K562 (cell line): ENCODE results near the gene DNAH10. TPM values are rescaled to one million over a fixed set of nuclear protein-coding genes. Genes with fewer than 3 reads are reported as not detected.

Experiments
- ATAC-seq: fragments of 200-7000 bp; cut with Tn5 transposase; 3 replicates; pipeline ENCODE4 v1.9.1; 2020; ENCODE audit warnings: moderate library complexity
- BruUV-seq: library from RNA; stranded (reverse); fragments of 400-500 nt; replicated peaks from 2 replicates; lab custom pipeline; 2021; lab: Mats Ljungman, UMichigan
- CTCF ChIA-PET: fragments of 300-600 bp; formaldehyde crosslinking; extraction: SDS; loops from one replicate; lab custom pipeline; 2021; ENCODE audit warnings: low intra/inter-chr PET ratio; lab: Yijun Ruan, JAX
- POLR2A ChIA-PET: fragments of 300-600, 350-650 bp; sonication (Branson Sonifier 250); formaldehyde crosslinking; extraction: SDS; loops from one replicate; lab custom pipeline; 2021; ENCODE audit warnings: antibody characterized with exemption, inconsistent platforms; lab: Yijun Ruan, JAX
- DNase-seq, 4 experiments: peaks; one replicate each; pipeline versions ENCODE4 v3.0.0 to v3.0.0-alpha.2; 2011 to 2018; ENCODE audit warnings: low spot score in 3 of 4, mixed read lengths in 3 of 4; ENCODE audit errors: extremely low read depth in 1 of 4
- FAIRE-seq: peaks from 2 replicates; lab custom pipeline; 2011; peaks lifted over from hg19 to GRCh38; lab: Jason Lieb, UNC
- H2AFZ ChIP-seq: 2 replicates; pipeline ENCODE4 v1.6.0; 2011; ENCODE audit warnings: low read depth, low read length, control low read depth, inconsistent platforms
- H3K27ac ChIP-seq: fragments of 200-600 bp; 3 replicates; pipeline ENCODE4 v1.8.0; 2011; ENCODE audit warnings: low read depth, mild to moderate bottlenecking, control low read depth, inconsistent platforms, low read length, moderate library complexity, mixed read lengths; ENCODE audit errors: extremely low read depth
- H3K27me3 ChIP-seq, 2 experiments: fragments of 300-600 bp in 1 of 2; 2 replicates in 1 of 2; 3 replicates in 1 of 2; pipeline versions ENCODE4 v1.6.0 to v1.8.0; 2011; ENCODE audit warnings: inconsistent platforms in 2 of 2, low read length in 2 of 2, mild to moderate bottlenecking in 1 of 2, mixed read lengths in 1 of 2, moderate library complexity in 1 of 2; ENCODE audit not compliant: control insufficient read depth in 2 of 2, insufficient read depth in 2 of 2
- H3K36me3 ChIP-seq: fragments of 300-600 bp; 3 replicates; pipeline ENCODE4 v1.8.0; 2011; ENCODE audit warnings: mild to moderate bottlenecking, low read length, inconsistent platforms; ENCODE audit not compliant: control insufficient read depth, insufficient read depth
- H3K4me1 ChIP-seq, 2 experiments: fragments of 200-600 bp in 1 of 2; replicated peaks in 1 of 2; 2 replicates in 1 of 2; 3 replicates in 1 of 2; pipeline versions ENCODE4 v1.5.1 to v1.8.0; 2011; ENCODE audit warnings: inconsistent platforms in 2 of 2, low read length in 2 of 2, mild to moderate bottlenecking in 1 of 2, mixed read lengths in 1 of 2, moderate library complexity in 1 of 2; ENCODE audit not compliant: control insufficient read depth in 2 of 2, insufficient read depth in 2 of 2
- H3K4me2 ChIP-seq: 2 replicates; pipeline ENCODE4 v1.6.1; 2011; ENCODE audit warnings: low read length, control low read depth, inconsistent platforms, mixed read lengths; ENCODE audit not compliant: insufficient read depth
- H3K4me3 ChIP-seq: fragments of 200-600 bp; sonication (generic), shearing (Covaris generic); 2 replicates; pipeline ENCODE4 v1.5.1; 2016; ENCODE audit warnings: control low read depth, inconsistent platforms
- H3K79me2 ChIP-seq: fragments of 200-600 bp; 3 replicates; pipeline ENCODE4 v1.8.0; 2011; ENCODE audit warnings: low read length, inconsistent platforms; ENCODE audit not compliant: control insufficient read depth, insufficient read depth
- H3K9ac ChIP-seq, 2 experiments: 2 replicates each; pipeline versions ENCODE4 v1.6.0 to v1.6.1; 2011; ENCODE audit warnings: low read depth in 2 of 2, low read length in 2 of 2, control low read depth in 1 of 2, inconsistent platforms in 1 of 2, mild to moderate bottlenecking in 1 of 2, mixed read lengths in 1 of 2; ENCODE audit not compliant: insufficient read depth in 1 of 2
- H3K9me1 ChIP-seq: one replicate; pipeline ENCODE4 v1.6.0; 2011; ENCODE audit warnings: inconsistent platforms, mild to moderate bottlenecking, low read length, moderate library complexity; ENCODE audit not compliant: control insufficient read depth, insufficient read depth
- H3K9me3 ChIP-seq: replicated peaks from 2 replicates; pipeline ENCODE4 v1.5.1; 2011; ENCODE audit warnings: low read depth, low read length, inconsistent platforms; ENCODE audit not compliant: control insufficient read depth, insufficient read depth
- H4K20me1 ChIP-seq: replicated peaks from 2 replicates; pipeline ENCODE4 v1.6.1; 2011; ENCODE audit warnings: low read length, inconsistent platforms, mixed read lengths; ENCODE audit not compliant: control insufficient read depth, insufficient read depth
- CAMTA2 ChIP-seq: fragments of 250-450 bp; sonication (Bioruptor Pico); conservative IDR thresholded peaks from 2 replicates; pipeline ENCODE4 v1.5.1; 2022
- CEBPG ChIP-seq, 3 experiments: fragments of 200-800 bp in 1 of 3; sonication (Bioruptor generic) in 1 of 3; sonication (generic) in 1 of 3; formaldehyde crosslinking in 1 of 3; IDR thresholded peaks in 2 of 3; conservative IDR thresholded peaks in 1 of 3; 2 replicates each; pipeline versions ENCODE4 v1.6.1 to v1.8.0; 2016 to 2022; ENCODE audit warnings: missing compliant biosample characterization in 2 of 3, missing genetic modification characterization in 2 of 3, mild to moderate bottlenecking in 1 of 3, missing genetic modification reagents in 1 of 3
- CHD4 ChIP-seq: fragments of 200-600 bp; sonication (generic); IDR thresholded peaks from 3 replicates; pipeline ENCODE4 v1.6.1; 2012; ENCODE audit warnings: low read depth, mild to moderate bottlenecking, mixed read lengths, low read length, inconsistent platforms; ENCODE audit not compliant: insufficient read depth, insufficient replicate concordance, poor library complexity, severe bottlenecking
- COPS2 ChIP-seq: fragments of 450-650 bp; conservative IDR thresholded peaks from 2 replicates; pipeline ENCODE4 v1.6.1; 2016; ENCODE audit warnings: mild to moderate bottlenecking, moderate library complexity
- NCOA6 ChIP-seq: fragments of 450-650 bp; IDR thresholded peaks from 2 replicates; pipeline ENCODE4 v1.6.1; 2017; ENCODE audit warnings: mild to moderate bottlenecking
- PHB2 ChIP-seq: fragments of 450-650 bp; IDR thresholded peaks from 2 replicates; pipeline ENCODE4 v1.6.1; 2017; ENCODE audit warnings: low read depth
- STAG1 ChIP-seq: sonication (generic); formaldehyde crosslinking; IDR thresholded peaks from 2 replicates; pipeline ENCODE4 v1.5.0; 2020; ENCODE audit warnings: missing genetic modification reagents, borderline replicate concordance
- STAT5A ChIP-seq: IDR thresholded peaks from 2 replicates; pipeline ENCODE4 v1.6.1; 2012; ENCODE audit warnings: low read length, inconsistent platforms, borderline replicate concordance
- WHSC1 ChIP-seq: IDR thresholded peaks from one replicate; pipeline ENCODE4 v1.6.1; 2012; ENCODE audit warnings: low read length, control low read depth, inconsistent platforms
- XRCC3 ChIP-seq: fragments of 450-650 bp; IDR thresholded peaks from 2 replicates; pipeline ENCODE4 v1.6.1; 2017; ENCODE audit warnings: mild to moderate bottlenecking, moderate library complexity
- ZFX ChIP-seq: sonication (generic); formaldehyde crosslinking; IDR thresholded peaks from 2 replicates; pipeline ENCODE4 v1.8.0; 2022; ENCODE audit warnings: mild to moderate bottlenecking, missing genetic modification reagents, moderate library complexity
- ZKSCAN3 ChIP-seq: fragments of 250-450 bp; sonication (Bioruptor Pico); IDR thresholded peaks from 2 replicates; pipeline ENCODE4 v1.4.0; 2020
- ZNF347 ChIP-seq: fragments of 450-650 bp; formaldehyde crosslinking; IDR thresholded peaks from 2 replicates; pipeline ENCODE4 v1.4.0; 2020; ENCODE audit warnings: low read depth, mild to moderate bottlenecking, moderate library complexity
- ZNF592 ChIP-seq: fragments of 450-650 bp; IDR thresholded peaks from 2 replicates; pipeline ENCODE4 v1.6.1; 2017; ENCODE audit warnings: antibody characterized with exemption, mild to moderate bottlenecking
- WGBS: fragments of 100-300 bp; shearing (Covaris generic); methylation state at CpG from one replicate; pipeline ENCODE4 v1.1.6; 2016; ENCODE audit warnings: low coverage, mixed read lengths; ENCODE audit not compliant: insufficient coverage; ENCODE audit errors: missing lambda C conversion rate; 5-methylcytosine and 5-hydroxymethylcytosine counted together
- in situ Hi-C: fragments of 300-500 bp; cut with MboI; formaldehyde crosslinking; loops from 4 replicates; pipeline ENCODE4 v1.15.0; 2018; ENCODE audit warnings: inconsistent platforms, mixed read lengths
- intact Hi-C: fragments of 100-400 bp; cut with micrococcal nuclease; formaldehyde crosslinking; loops from 2 replicates; pipeline ENCODE4 v1.14.2; 2022
- polyA plus RNA-seq, 8 experiments: library from polyadenylated mRNA; depleted of rRNA in 4 of 8; stranded (reverse) in 5 of 8; unstranded in 3 of 8; fragments of >200 nt; fragmentation: Nextera tagmentation in 2 of 8; fragmentation: Illumina TruSeq in 1 of 8; extraction: Ambion mirVana in 2 of 8; extraction: Trizol in 1 of 8; gene quantifications; 2 replicates each; pipeline versions ENCODE4 v1.2.1 to v1.2.3, GENCODE V29; 2011 to 2014; ENCODE audit warnings: inconsistent platforms in 1 of 8, missing spikeins in 1 of 8
- total RNA-seq, 7 experiments: library from RNA; depleted of rRNA in 6 of 7; stranded (reverse); fragments of >200 nt in 6 of 7; fragmentation: Illumina TruSeq in 2 of 7; extraction: Trizol in 2 of 7; gene quantifications; 2 replicates each; pipeline versions ENCODE4 v1.2.1 to v1.2.3, GENCODE V29; 2011 to 2021; ENCODE audit warnings: low replicate concordance in 1 of 7

Gene DNAH10
- total and polyA plus RNA-seq, 9 of the 15 experiments (the other 6 are each of a cell fraction or from before 2014, with no cell fraction given) = 0.01 to 0.06 (median 0.04) TPM; not detected in 1

- 60% methylated on average over 8 of the region's 8 CpGs for WGBS
- in situ Hi-C loops (no loop called here), intact Hi-C loops (no loop called here)
- no peak for TF ChIP-seq ZNF347 (CRISPR knock-in tag)
- no peak for TF ChIP-seq COPS2
- TF ChIP-seq CAMTA2 (CRISPR knock-in tag) = no peak
- no peak for TF ChIP-seq CEBPG (CRISPR knock-in tag; IDR thresholded peaks at IDR 0.05)
- no peak for TF ChIP-seq CEBPG (tag; conservative IDR thresholded peaks at IDR 0.05 in 1 of 2, IDR thresholded peaks at IDR 0.05 in 1 of 2)
- TF ChIP-seq WHSC1 = no peak
- TF ChIP-seq STAG1 = no peak
- TF ChIP-seq ZNF592 = no peak
- TF ChIP-seq NCOA6 = no peak
- TF ChIP-seq XRCC3 = no peak
- TF ChIP-seq ZKSCAN3 (CRISPR knock-in tag) = no peak
- TF ChIP-seq STAT5A = no peak
- TF ChIP-seq ZFX = no peak
- no peak for TF ChIP-seq PHB2
- no peak for TF ChIP-seq CHD4
- Histone ChIP-seq H3K27ac (no peak overlapping the region), H3K4me1 (no peaks in the 10 kb centered on the region; a peak in 1 of 5 replicates), H3K9ac (peak overlapping the region in 1 of 2 experiments; percentile 70; a peak in 1 of 4 replicates), H4K20me1 (no peaks in the 10 kb centered on the region), H3K4me2 (no peak overlapping the region), H3K79me2 (no peaks in the 10 kb centered on the region), H3K27me3 (no peaks in the 10 kb centered on the region), H3K36me3 (no peaks in the 10 kb centered on the region), H3K4me3 (no peak overlapping the region), H3K9me1 (no peaks in the 10 kb centered on the region), H2AFZ (no peak overlapping the region), H3K9me3 (no peaks in the 10 kb centered on the region)
- POLR2A ChIA-PET = no interaction called here
- no peak for DNase-seq
- no peak for FAIRE-seq
- ATAC-seq = no peak
- CTCF ChIA-PET = no interaction called here
- no TSS peak for BruUV-seq
Observed at GRCh38 chr12:123958462-123958861, 196.4 kb downstream of the DNAH10 start.
